A549 (cell line): ENCODE data around the gene ETF1. TPM values are rescaled to one million over a fixed set of nuclear protein-coding genes. Genes with fewer than 3 reads are reported as not detected.

Experiments
- ATAC-seq, 2 experiments: fragments of 200-7000 bp in 1 of 2; fragments of >200 bp in 1 of 2; cut with Nextera tagmentation in 1 of 2; cut with Tn5 transposase in 1 of 2; 3 replicates each; pipeline versions ENCODE4 v1.8.0 to v1.9.1; 2018 to 2020; ENCODE audit warnings: mild to moderate bottlenecking in 1 of 2, moderate library complexity in 1 of 2
- CTCF ChIA-PET: fragments of 300-600 bp; sonication (Branson Sonifier 250); formaldehyde crosslinking; extraction: SDS; loops from one replicate; lab custom pipeline; 2021; ENCODE audit warnings: antibody characterized with exemption, inconsistent platforms; lab: Yijun Ruan, JAX
- POLR2A ChIA-PET: fragments of 350-600 bp; formaldehyde crosslinking; extraction: SDS; loops from one replicate; lab custom pipeline; 2021; ENCODE audit warnings: antibody characterized with exemption, inconsistent platforms; lab: Yijun Ruan, JAX
- DNase-seq, 2 experiments: peaks; one replicate each; pipeline versions ENCODE4 v3.0.0 to v3.0.0-alpha.2; 2011 to 2016; ENCODE audit warnings: low read depth in 1 of 2, low spot score in 1 of 2
- FAIRE-seq: peaks from 2 replicates; lab custom pipeline; 2011; peaks lifted over from hg19 to GRCh38; lab: Jason Lieb, UNC
- H3K27ac ChIP-seq, 2 experiments: fragments of >200 bp; sonication (Bioruptor Twin); formaldehyde crosslinking; 3 replicates each; pipeline ENCODE4 v1.5.1; 2016 to 2017
- H3K4me1 ChIP-seq: fragments of >200 bp; sonication (Bioruptor Twin); formaldehyde crosslinking; 3 replicates; pipeline ENCODE4 v1.6.1; 2016
- H3K4me2 ChIP-seq: fragments of >200 bp; sonication (Bioruptor Twin); formaldehyde crosslinking; 3 replicates; pipeline ENCODE4 v1.6.1; 2016
- H3K4me3 ChIP-seq: fragments of >200 bp; sonication (Bioruptor Twin); formaldehyde crosslinking; 3 replicates; pipeline ENCODE4 v1.5.1; 2016
- H3K9me3 ChIP-seq: fragments of >200 bp; sonication (Bioruptor Twin); formaldehyde crosslinking; 3 replicates; pipeline ENCODE4 v1.6.1; 2016
- CHD4 ChIP-seq: fragments of 200-600 bp; sonication (generic); IDR thresholded peaks from 2 replicates; pipeline ENCODE4 v1.6.1; 2016; ENCODE audit warnings: antibody characterized with exemption, mild to moderate bottlenecking, borderline replicate concordance
- FOXS1 ChIP-seq: fragments of 250-450 bp; sonication (Bioruptor Pico); IDR thresholded peaks from 2 replicates; pipeline ENCODE4 v1.5.0; 2020; ENCODE audit warnings: mild to moderate bottlenecking, moderate library complexity
- HDAC2 ChIP-seq: fragments of 200-600 bp; sonication (generic); IDR thresholded peaks from 2 replicates; pipeline ENCODE4 v1.6.1; 2016
- HEYL ChIP-seq: fragments of 250-450 bp; sonication (Bioruptor Pico); IDR thresholded peaks from 2 replicates; pipeline ENCODE4 v1.8.0; 2021; ENCODE audit warnings: mild to moderate bottlenecking, moderate library complexity
- HOXB5 ChIP-seq: fragments of 250-450 bp; sonication (Bioruptor Pico); IDR thresholded peaks from 2 replicates; pipeline ENCODE4 v1.5.0; 2020; ENCODE audit warnings: mild to moderate bottlenecking, moderate library complexity
- JUN ChIP-seq, 2 experiments: fragments of >200 bp; sonication (Bioruptor Twin); formaldehyde crosslinking; IDR thresholded peaks; 2 replicates in 1 of 2; 3 replicates in 1 of 2; pipeline ENCODE4 v1.6.1; 2016 to 2017
- KDM1A ChIP-seq: fragments of 200-600 bp; sonication (generic); IDR thresholded peaks from 2 replicates; pipeline ENCODE4 v1.6.1; 2016; ENCODE audit warnings: low read depth, mild to moderate bottlenecking
- MAFK ChIP-seq: fragments of 450-650 bp; IDR thresholded peaks from 2 replicates; pipeline ENCODE4 v1.6.1; 2014; ENCODE audit not compliant: partially characterized antibody
- MAZ ChIP-seq: fragments of 150-350 bp; IDR thresholded peaks from 2 replicates; pipeline ENCODE4 v1.6.1; 2014; ENCODE audit warnings: antibody characterized with exemption, low read depth, low read length, borderline replicate concordance
- NR3C1 ChIP-seq: fragments of >200 bp; sonication (Bioruptor Twin); formaldehyde crosslinking; IDR thresholded peaks from 3 replicates; pipeline ENCODE4 v1.6.1; 2017
- POLR2A ChIP-seq: IDR thresholded peaks from 2 replicates; pipeline ENCODE4 v1.6.1; 2012; ENCODE audit warnings: mild to moderate bottlenecking, low read length
- POLR2AphosphoS2 ChIP-seq: conservative IDR thresholded peaks from 2 replicates; pipeline ENCODE4 v1.6.1; 2012; ENCODE audit warnings: low read length, improper control_type of control experiment, inconsistent platforms
- RAD21 ChIP-seq, 2 experiments: fragments of >200 bp in 1 of 2; sonication (Bioruptor Twin) in 1 of 2; formaldehyde crosslinking in 1 of 2; IDR thresholded peaks in 1 of 2; conservative IDR thresholded peaks in 1 of 2; 2 replicates in 1 of 2; 3 replicates in 1 of 2; pipeline ENCODE4 v1.6.1; 2012 to 2018; ENCODE audit warnings: inconsistent platforms in 1 of 2
- RARB ChIP-seq: fragments of 250-450 bp; sonication (Bioruptor Pico); IDR thresholded peaks from 2 replicates; pipeline ENCODE4 v1.8.0; 2021; ENCODE audit warnings: mild to moderate bottlenecking, moderate library complexity
- RCOR1 ChIP-seq: fragments of 150-350 bp; IDR thresholded peaks from 2 replicates; pipeline ENCODE4 v1.6.1; 2014; ENCODE audit warnings: antibody characterized with exemption, low read length, low read depth
- RFX5 ChIP-seq: fragments of 450-650 bp; IDR thresholded peaks from 2 replicates; pipeline ENCODE4 v1.7.1; 2014; ENCODE audit warnings: antibody characterized with exemption, mild to moderate bottlenecking, moderate library complexity
- RNF2 ChIP-seq: fragments of 200-600 bp; sonication (generic); IDR thresholded peaks from 2 replicates; pipeline ENCODE4 v1.6.1; 2016; ENCODE audit warnings: low read depth, mild to moderate bottlenecking, antibody characterized with exemption, moderate library complexity, borderline replicate concordance
- SREBF2 ChIP-seq: fragments of 450-650 bp; IDR thresholded peaks from 2 replicates; pipeline ENCODE4 v1.6.1; 2014; ENCODE audit warnings: mild to moderate bottlenecking, moderate library complexity
- TFCP2L1 ChIP-seq: fragments of 250-450 bp; sonication (Bioruptor Pico); IDR thresholded peaks from 2 replicates; pipeline ENCODE4 v1.5.0; 2021; ENCODE audit warnings: mild to moderate bottlenecking
- TP53 ChIP-seq: fragments of 250-450 bp; sonication (Bioruptor Pico); IDR thresholded peaks from 2 replicates; pipeline ENCODE4 v1.5.0; 2021; ENCODE audit warnings: mild to moderate bottlenecking, moderate library complexity
- WGBS: methylation state at CpG from one replicate; pipeline ENCODE4 v1.1.6; 2017; ENCODE audit errors: missing lambda C conversion rate; 5-methylcytosine and 5-hydroxymethylcytosine counted together
- polyA plus RNA-seq, 4 experiments: library from polyadenylated mRNA; depleted of rRNA in 3 of 4; stranded (reverse); fragments of >200 nt; fragmentation: RNase III in 1 of 4; extraction: RNeasy Plus Mini Kit Qiagen cat#74134 plus additional on column Dnase treatment in 1 of 4; gene quantifications; 2 replicates in 3 of 4; 3 replicates in 1 of 4; pipeline ENCODE4 v1.2.3, GENCODE V29; 2011 to 2017
- TF ChIP-seq, protein P1 (sequence below): fragments of 250-450 bp; sonication (Bioruptor Pico); IDR thresholded peaks from 2 replicates; pipeline ENCODE4 v1.5.0; 2020; ENCODE audit warnings: low read depth, mild to moderate bottlenecking, moderate library complexity
- TF ChIP-seq, protein P2 (sequence below): IDR thresholded peaks from 2 replicates; pipeline ENCODE4 v1.6.1; 2012
- TF ChIP-seq, protein P3 (sequence below): IDR thresholded peaks from 2 replicates; pipeline ENCODE4 v1.6.1; 2012
- TF ChIP-seq, protein P4 (sequence below): fragments of >200 bp; sonication (Bioruptor Twin); formaldehyde crosslinking; IDR thresholded peaks from 3 replicates; pipeline ENCODE4 v1.5.1; 2016

The ETF1 gene
- polyA plus RNA-seq, 2 of the 4 experiments (the other 2 are of a cell fraction) = 119 to 161 TPM

DNA sequence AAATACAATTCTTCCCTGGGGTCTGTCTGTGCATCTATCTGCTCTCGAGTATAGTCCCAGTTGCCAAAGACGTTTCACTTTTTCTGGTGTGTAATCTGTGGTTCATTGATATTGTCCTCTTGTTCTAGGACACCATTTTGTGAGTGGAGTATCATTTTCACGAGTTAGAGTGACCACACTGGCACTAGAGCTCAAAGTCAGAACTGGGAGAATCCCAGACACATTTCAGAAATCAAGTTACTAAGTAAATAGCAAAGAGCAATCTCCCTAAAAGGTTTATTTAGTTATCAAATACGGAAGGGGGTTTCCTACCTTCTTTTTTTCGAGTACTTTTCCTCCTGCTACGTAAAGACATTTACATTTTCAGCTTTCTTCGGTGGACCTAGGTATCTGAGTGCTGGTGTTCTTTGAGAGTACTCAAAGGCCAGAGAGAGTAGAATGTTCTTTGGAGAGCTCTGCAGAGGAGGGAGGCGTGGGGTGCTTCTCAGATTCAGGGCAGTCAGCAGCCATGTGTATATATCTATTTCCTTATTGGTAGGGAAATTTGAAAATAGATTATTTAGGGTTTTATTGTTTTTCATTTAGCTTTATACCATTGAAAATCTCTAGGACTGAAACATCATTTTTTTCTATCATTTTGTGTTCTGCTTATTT, 41.1 kb upstream of the ETF1 start:
- CTCF ChIA-PET = interaction anchor here (0.6 to 1.3 kb wide), 5 partner anchors 9 to 764 kb away, joined by 3 to 5 read pairs (median 3); no protein-coding TSS in a partner anchor
- TF ChIP-seq RARB (CRISPR knock-in tag) = no peak
- TF ChIP-seq TFCP2L1 (CRISPR knock-in tag) = no peak
- no peak for TF ChIP-seq RAD21 (conservative IDR thresholded peaks at IDR 0.05 in 1 of 2, IDR thresholded peaks at IDR 0.05 in 1 of 2)
- TF ChIP-seq, protein P1, sequence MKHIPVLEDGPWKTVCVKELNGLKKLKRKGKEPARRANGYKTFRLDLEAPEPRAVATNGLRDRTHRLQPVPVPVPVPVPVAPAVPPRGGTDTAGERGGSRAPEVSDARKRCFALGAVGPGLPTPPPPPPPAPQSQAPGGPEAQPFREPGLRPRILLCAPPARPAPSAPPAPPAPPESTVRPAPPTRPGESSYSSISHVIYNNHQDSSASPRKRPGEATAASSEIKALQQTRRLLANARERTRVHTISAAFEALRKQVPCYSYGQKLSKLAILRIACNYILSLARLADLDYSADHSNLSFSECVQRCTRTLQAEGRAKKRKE (CRISPR knock-in tag) = no peak
- TF ChIP-seq, protein P2, sequence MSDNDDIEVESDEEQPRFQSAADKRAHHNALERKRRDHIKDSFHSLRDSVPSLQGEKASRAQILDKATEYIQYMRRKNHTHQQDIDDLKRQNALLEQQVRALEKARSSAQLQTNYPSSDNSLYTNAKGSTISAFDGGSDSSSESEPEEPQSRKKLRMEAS = no peak
- TF ChIP-seq TP53 (CRISPR knock-in tag) = no peak
- TF ChIP-seq, protein P3, sequence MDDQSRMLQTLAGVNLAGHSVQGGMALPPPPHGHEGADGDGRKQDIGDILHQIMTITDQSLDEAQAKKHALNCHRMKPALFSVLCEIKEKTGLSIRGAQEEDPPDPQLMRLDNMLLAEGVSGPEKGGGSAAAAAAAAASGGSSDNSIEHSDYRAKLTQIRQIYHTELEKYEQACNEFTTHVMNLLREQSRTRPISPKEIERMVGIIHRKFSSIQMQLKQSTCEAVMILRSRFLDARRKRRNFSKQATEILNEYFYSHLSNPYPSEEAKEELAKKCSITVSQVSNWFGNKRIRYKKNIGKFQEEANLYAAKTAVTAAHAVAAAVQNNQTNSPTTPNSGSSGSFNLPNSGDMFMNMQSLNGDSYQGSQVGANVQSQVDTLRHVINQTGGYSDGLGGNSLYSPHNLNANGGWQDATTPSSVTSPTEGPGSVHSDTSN = no peak
- TF ChIP-seq SREBF2 = no peak
- TF ChIP-seq, all 56 proteins: peak for 0
- 37% methylated on average over 8 of the region's 8 CpGs for WGBS
- POLR2A ChIA-PET = interaction anchor here (1.8 kb wide), 1 partner anchor 8 kb away, joined by 4 read pairs; the partner anchor contains the start of gene HSPA9
- no peaks in the 10 kb centered on the region for H3K4me1 ChIP-seq
- no peak overlapping the region for H3K27ac ChIP-seq
- H3K4me2 ChIP-seq = no peak overlapping the region
- H3K4me3 ChIP-seq = no peak overlapping the region
- no peak for DNase-seq
- H3K9me3 ChIP-seq = no peaks in the 10 kb centered on the region
- no peak for FAIRE-seq
- ATAC-seq = no peak

GRCh38 chr5:138582959-138583358, 39.9 kb upstream of the ETF1 start:
- POLR2A ChIA-PET = no interaction called here
- TF ChIP-seq NR3C1 (no peak), RAD21 (conservative IDR thresholded peaks at IDR 0.05 in 1 of 2, IDR thresholded peaks at IDR 0.05 in 1 of 2) (no peak), JUN (IDR thresholded peaks at IDR 0.05) (no peak), CHD4 (no peak), RCOR1 (no peak), RARB (CRISPR knock-in tag) (no peak), HOXB5 (no peak), KDM1A (no peak), RNF2 (no peak), MAZ (no peak), POLR2AphosphoS2 (no peak), POLR2A (no peak)
- TF ChIP-seq, protein P4, sequence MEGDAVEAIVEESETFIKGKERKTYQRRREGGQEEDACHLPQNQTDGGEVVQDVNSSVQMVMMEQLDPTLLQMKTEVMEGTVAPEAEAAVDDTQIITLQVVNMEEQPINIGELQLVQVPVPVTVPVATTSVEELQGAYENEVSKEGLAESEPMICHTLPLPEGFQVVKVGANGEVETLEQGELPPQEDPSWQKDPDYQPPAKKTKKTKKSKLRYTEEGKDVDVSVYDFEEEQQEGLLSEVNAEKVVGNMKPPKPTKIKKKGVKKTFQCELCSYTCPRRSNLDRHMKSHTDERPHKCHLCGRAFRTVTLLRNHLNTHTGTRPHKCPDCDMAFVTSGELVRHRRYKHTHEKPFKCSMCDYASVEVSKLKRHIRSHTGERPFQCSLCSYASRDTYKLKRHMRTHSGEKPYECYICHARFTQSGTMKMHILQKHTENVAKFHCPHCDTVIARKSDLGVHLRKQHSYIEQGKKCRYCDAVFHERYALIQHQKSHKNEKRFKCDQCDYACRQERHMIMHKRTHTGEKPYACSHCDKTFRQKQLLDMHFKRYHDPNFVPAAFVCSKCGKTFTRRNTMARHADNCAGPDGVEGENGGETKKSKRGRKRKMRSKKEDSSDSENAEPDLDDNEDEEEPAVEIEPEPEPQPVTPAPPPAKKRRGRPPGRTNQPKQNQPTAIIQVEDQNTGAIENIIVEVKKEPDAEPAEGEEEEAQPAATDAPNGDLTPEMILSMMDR = no peak
- CTCF ChIA-PET = interaction anchor here (3.8 kb wide), 1 partner anchor 679 kb away, joined by 22 read pairs; no protein-coding TSS in a partner anchor
- 87% methylated on average over 3 of the region's 3 CpGs for WGBS
- ATAC-seq (no peak), FAIRE-seq (no peak), DNase-seq (no peak)
- H3K27ac ChIP-seq = no peak overlapping the region
- no peaks in the 10 kb centered on the region for H3K4me1 ChIP-seq
- no peak overlapping the region for H3K4me3 ChIP-seq
- no peaks in the 10 kb centered on the region for H3K9me3 ChIP-seq
- H3K4me2 ChIP-seq = no peak overlapping the region

DNA sequence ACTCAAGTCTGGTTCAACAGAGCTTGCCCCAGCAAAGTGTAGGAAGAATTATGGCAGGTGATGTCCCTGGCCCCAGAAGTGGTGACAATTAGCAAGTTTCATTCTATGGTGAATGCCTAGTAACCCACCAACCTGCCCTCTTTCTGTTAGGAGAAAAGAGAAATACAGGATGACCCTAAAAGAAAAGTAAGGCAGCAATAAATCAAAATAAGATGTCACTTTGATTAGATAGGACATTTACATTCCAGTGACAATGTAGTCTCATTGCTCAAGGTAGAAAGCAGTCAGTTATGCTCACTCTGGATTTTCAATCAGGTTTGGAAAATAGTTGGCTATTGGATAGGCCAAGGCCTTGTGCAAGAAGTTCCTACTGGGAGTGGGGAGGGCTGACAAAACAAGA, 37.7 kb upstream of the ETF1 start:
- H3K4me1 ChIP-seq = peaks cover 5% of the 10 kb centered on the region
- TF ChIP-seq SREBF2 (no peak), HDAC2 (no peak), RNF2 (no peak), RFX5 (no peak), HEYL (CRISPR knock-in tag) (no peak), FOXS1 (CRISPR knock-in tag) (no peak), MAFK (no peak)
- TF ChIP-seq, protein P3 = no peak
- no peak overlapping the region for H3K4me3 ChIP-seq
- no peak overlapping the region for H3K4me2 ChIP-seq
- no peak for ATAC-seq
- H3K9me3 ChIP-seq = no peaks in the 10 kb centered on the region
- no peak overlapping the region for H3K27ac ChIP-seq
- ChIA-PET CTCF (interaction anchor here (0.8 to 3.8 kb wide), 7 partner anchors 9 to 688 kb away, joined by 3 to 38 read pairs (median 6); no protein-coding TSS in a partner anchor), POLR2A (no interaction called here)
- no peak for DNase-seq
- FAIRE-seq = no peak
